ENCODE measurements around the gene RAPGEF4. TPM values are rescaled to one million over a fixed set of nuclear protein-coding genes. Genes with fewer than 3 reads are reported as not detected.
"Not testable (repeated sequence)": the region's sequence is repeated elsewhere in the genome, so short reads cannot be mapped to it uniquely, and the experiment has no call there.

The RAPGEF4 gene
- total RNA-seq, 1 experiment from 2014 or later, result not detected

- no peaks in the 10 kb centered on the region for H3K4me1 Mint-ChIP-seq (ENCODE audit: insufficient read depth, unreplicated experiment)
- no peaks in the 10 kb centered on the region for H3K27me3 Mint-ChIP-seq (ENCODE audit: insufficient read depth, unreplicated experiment)
- ChIA-PET CTCF (interaction anchor here (0.6 kb wide), 1 partner anchor 1757 kb away, joined by 3 read pairs; no protein-coding TSS in a partner anchor), POLR2A (no interaction called here)
- H3K36me3 Mint-ChIP-seq (ENCODE audit: insufficient read depth, unreplicated experiment), result no peaks in the 10 kb centered on the region
- DNase-seq (ENCODE audit: unreplicated experiment), result no peak
- H3K9me3 Mint-ChIP-seq (ENCODE audit: unreplicated experiment), result peaks cover 11% of the 10 kb centered on the region
- no peak overlapping the region for H3K27ac Mint-ChIP-seq (ENCODE audit: low read depth, unreplicated experiment)
- no TSS peak for BruUV-seq (replicated peaks)
- no peak for TF ChIP-seq CTCF (IDR thresholded peaks at IDR 0.05; ENCODE audit: unreplicated experiment)
- intact Hi-C loops (cut with micrococcal nuclease), result no loop called here
- no peak overlapping the region for H3K4me3 Mint-ChIP-seq (ENCODE audit: unreplicated experiment)
Measured at GRCh38 chr2:172743898-172744297, 8.3 kb downstream of the RAPGEF4 start.

GRCh38 chr2:172745636-172746035 is 10.0 kb downstream of the RAPGEF4 start:
- TF ChIP-seq CTCF (IDR thresholded peaks at IDR 0.05; ENCODE audit: unreplicated experiment), result no peak
- Mint-ChIP-seq H3K36me3 (ENCODE audit: insufficient read depth, unreplicated experiment) (no peaks in the 10 kb centered on the region), H3K27me3 (ENCODE audit: insufficient read depth, unreplicated experiment) (no peaks in the 10 kb centered on the region), H3K4me1 (ENCODE audit: insufficient read depth, unreplicated experiment) (no peaks in the 10 kb centered on the region), H3K27ac (ENCODE audit: low read depth, unreplicated experiment) (no peak overlapping the region), H3K4me3 (ENCODE audit: unreplicated experiment) (no peak overlapping the region), H3K9me3 (ENCODE audit: unreplicated experiment) (peaks cover 11% of the 10 kb centered on the region)
- no peak for DNase-seq (ENCODE audit: unreplicated experiment)
- no TSS peak for BruUV-seq (replicated peaks)
- ChIA-PET CTCF (interaction anchor here (0.7 kb wide), 1 partner anchor 1924 kb away, joined by 3 read pairs; no protein-coding TSS in a partner anchor), POLR2A (interaction anchor here (0.6 kb wide), 1 partner anchor 14 kb away, joined by 3 read pairs; no protein-coding TSS in a partner anchor)
- intact Hi-C loops (cut with micrococcal nuclease), result no loop called here

GRCh38 chr2:172748543-172748942 is 12.9 kb downstream of the RAPGEF4 start:
- H3K27ac Mint-ChIP-seq (ENCODE audit: low read depth, unreplicated experiment); CTCF ChIA-PET; H3K4me3 Mint-ChIP-seq (ENCODE audit: unreplicated experiment); H3K27me3 Mint-ChIP-seq (ENCODE audit: insufficient read depth, unreplicated experiment); intact Hi-C loops (cut with micrococcal nuclease); H3K4me1 Mint-ChIP-seq (ENCODE audit: insufficient read depth, unreplicated experiment); BruUV-seq (replicated peaks); DNase-seq (ENCODE audit: unreplicated experiment); H3K36me3 Mint-ChIP-seq (ENCODE audit: insufficient read depth, unreplicated experiment): not testable (repeated sequence)
- peaks cover 10% of the 10 kb centered on the region for H3K9me3 Mint-ChIP-seq (ENCODE audit: unreplicated experiment)
- POLR2A ChIA-PET, result interaction anchor here (0.5 kb wide), 1 partner anchor 370 kb away, joined by 3 read pairs; no protein-coding TSS in a partner anchor

GRCh38 chr2:172749388-172749787 is 13.7 kb downstream of the RAPGEF4 start:
- no peak for TF ChIP-seq CTCF (IDR thresholded peaks at IDR 0.05; ENCODE audit: unreplicated experiment)
- BruUV-seq (replicated peaks), result no TSS peak
- Mint-ChIP-seq H3K9me3 (ENCODE audit: unreplicated experiment) (peaks cover 2% of the 10 kb centered on the region), H3K27me3 (ENCODE audit: insufficient read depth, unreplicated experiment) (no peaks in the 10 kb centered on the region), H3K36me3 (ENCODE audit: insufficient read depth, unreplicated experiment) (no peaks in the 10 kb centered on the region), H3K27ac (ENCODE audit: low read depth, unreplicated experiment) (no peak overlapping the region), H3K4me3 (ENCODE audit: unreplicated experiment) (no peak overlapping the region), H3K4me1 (ENCODE audit: insufficient read depth, unreplicated experiment) (no peaks in the 10 kb centered on the region)
- intact Hi-C loops (cut with micrococcal nuclease), result no loop called here
- no peak for DNase-seq (ENCODE audit: unreplicated experiment)
- CTCF ChIA-PET, result no interaction called here
- POLR2A ChIA-PET, result no interaction called here

- no peaks in the 10 kb centered on the region for H3K36me3 Mint-ChIP-seq (ENCODE audit: insufficient read depth, unreplicated experiment)
- H3K4me3 Mint-ChIP-seq (ENCODE audit: unreplicated experiment), result no peak overlapping the region
- POLR2A ChIA-PET, result interaction anchor here (1.1 kb wide), 1 partner anchor 14 kb away, joined by 5 read pairs; no protein-coding TSS in a partner anchor
- no TSS peak for BruUV-seq (replicated peaks)
- no peaks in the 10 kb centered on the region for H3K4me1 Mint-ChIP-seq (ENCODE audit: insufficient read depth, unreplicated experiment)
- H3K27ac Mint-ChIP-seq (ENCODE audit: low read depth, unreplicated experiment), result no peak overlapping the region
- DNase-seq (ENCODE audit: unreplicated experiment), result no peak
- H3K9me3 Mint-ChIP-seq (ENCODE audit: unreplicated experiment), result no peaks in the 10 kb centered on the region
- intact Hi-C loops (cut with micrococcal nuclease), result no loop called here
- CTCF ChIA-PET, result no interaction called here
- no peak for TF ChIP-seq CTCF (IDR thresholded peaks at IDR 0.05; ENCODE audit: unreplicated experiment)
- no peaks in the 10 kb centered on the region for H3K27me3 Mint-ChIP-seq (ENCODE audit: insufficient read depth, unreplicated experiment)
Measured at GRCh38 chr2:172751564-172751963, 15.9 kb downstream of the RAPGEF4 start.

Data from MCF 10A (cell line).